Measurements from ENCODE around the gene CD34. TPM values are rescaled to one million over a fixed set of nuclear protein-coding genes. Genes with fewer than 3 reads are reported as not detected.

Gene CD34
- total RNA-seq, 1 experiment from 2014 or later, result not detected

DNA sequence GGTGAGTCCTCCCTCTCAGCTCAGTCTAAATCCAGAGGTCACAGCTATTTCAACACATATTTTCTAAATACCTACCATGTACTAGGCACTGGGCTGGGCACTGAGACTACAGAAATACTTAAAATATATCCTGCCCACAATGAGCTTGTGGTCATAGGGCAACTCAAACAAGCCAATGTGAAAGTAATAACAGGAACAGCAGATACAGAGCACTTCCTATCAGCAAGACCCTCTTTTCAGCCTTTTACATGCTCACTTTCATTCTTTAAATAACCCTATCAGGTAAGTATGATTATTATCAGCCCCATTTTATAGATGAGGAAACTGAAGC is 71.9 kb downstream of the CD34 start:
- H4K20me1 ChIP-seq (ENCODE audit: low read length), result no peaks in the 10 kb centered on the region; the same call in 1 of the 2 replicates
- no peaks in the 10 kb centered on the region for H3F3A ChIP-seq (ENCODE audit: low read length, unreplicated experiment)
- H3K36me3 ChIP-seq (ENCODE audit: low read depth, low read length), result peaks cover 9% of the 10 kb centered on the region
- TF ChIP-seq EZH2 (IDR thresholded peaks at IDR 0.05; ENCODE audit: low read length, unreplicated experiment) (no peak), EZH2phosphoT487 (IDR thresholded peaks at IDR 0.05; ENCODE audit: borderline replicate concordance, low read length) (no peak)
- TF ChIP-seq, protein P1, sequence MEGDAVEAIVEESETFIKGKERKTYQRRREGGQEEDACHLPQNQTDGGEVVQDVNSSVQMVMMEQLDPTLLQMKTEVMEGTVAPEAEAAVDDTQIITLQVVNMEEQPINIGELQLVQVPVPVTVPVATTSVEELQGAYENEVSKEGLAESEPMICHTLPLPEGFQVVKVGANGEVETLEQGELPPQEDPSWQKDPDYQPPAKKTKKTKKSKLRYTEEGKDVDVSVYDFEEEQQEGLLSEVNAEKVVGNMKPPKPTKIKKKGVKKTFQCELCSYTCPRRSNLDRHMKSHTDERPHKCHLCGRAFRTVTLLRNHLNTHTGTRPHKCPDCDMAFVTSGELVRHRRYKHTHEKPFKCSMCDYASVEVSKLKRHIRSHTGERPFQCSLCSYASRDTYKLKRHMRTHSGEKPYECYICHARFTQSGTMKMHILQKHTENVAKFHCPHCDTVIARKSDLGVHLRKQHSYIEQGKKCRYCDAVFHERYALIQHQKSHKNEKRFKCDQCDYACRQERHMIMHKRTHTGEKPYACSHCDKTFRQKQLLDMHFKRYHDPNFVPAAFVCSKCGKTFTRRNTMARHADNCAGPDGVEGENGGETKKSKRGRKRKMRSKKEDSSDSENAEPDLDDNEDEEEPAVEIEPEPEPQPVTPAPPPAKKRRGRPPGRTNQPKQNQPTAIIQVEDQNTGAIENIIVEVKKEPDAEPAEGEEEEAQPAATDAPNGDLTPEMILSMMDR (conservative IDR thresholded peaks at IDR 0.05; ENCODE audit: low read depth, low read length), result no peak
- no peak overlapping the region for H2AFZ ChIP-seq (ENCODE audit: low read length)
- no peak overlapping the region for H3K4me2 ChIP-seq (ENCODE audit: low read length)
- ChIA-PET POLR2A (ENCODE audit: unreplicated experiment) (no interaction called here), CTCF (no interaction called here)
- no TSS peak for BruUV-seq (replicated peaks)
- no peak overlapping the region for H3K9ac ChIP-seq (ENCODE audit: low read length)
- H3K4me1 ChIP-seq (ENCODE audit: insufficient read depth, low read length), result no peaks in the 10 kb centered on the region
- H3K4me3 ChIP-seq (ENCODE audit: low read length), result no peak overlapping the region
- DNase-seq, result no peak
- ATAC-seq, result no peak
- peaks cover 72% of the 10 kb centered on the region for H3K79me2 ChIP-seq (ENCODE audit: low read length)
- no peaks in the 10 kb centered on the region for H3K9me3 ChIP-seq (ENCODE audit: low read length)
- no peaks in the 10 kb centered on the region for H3K27me3 ChIP-seq (ENCODE audit: low read length)
- intact Hi-C loops (cut with micrococcal nuclease), result no loop called here
- no peak overlapping the region for H3K27ac ChIP-seq (ENCODE audit: low read length)
- H3K9me2 ChIP-seq (replicated peaks; ENCODE audit: low read length), result no peaks in the 10 kb centered on the region

DNA sequence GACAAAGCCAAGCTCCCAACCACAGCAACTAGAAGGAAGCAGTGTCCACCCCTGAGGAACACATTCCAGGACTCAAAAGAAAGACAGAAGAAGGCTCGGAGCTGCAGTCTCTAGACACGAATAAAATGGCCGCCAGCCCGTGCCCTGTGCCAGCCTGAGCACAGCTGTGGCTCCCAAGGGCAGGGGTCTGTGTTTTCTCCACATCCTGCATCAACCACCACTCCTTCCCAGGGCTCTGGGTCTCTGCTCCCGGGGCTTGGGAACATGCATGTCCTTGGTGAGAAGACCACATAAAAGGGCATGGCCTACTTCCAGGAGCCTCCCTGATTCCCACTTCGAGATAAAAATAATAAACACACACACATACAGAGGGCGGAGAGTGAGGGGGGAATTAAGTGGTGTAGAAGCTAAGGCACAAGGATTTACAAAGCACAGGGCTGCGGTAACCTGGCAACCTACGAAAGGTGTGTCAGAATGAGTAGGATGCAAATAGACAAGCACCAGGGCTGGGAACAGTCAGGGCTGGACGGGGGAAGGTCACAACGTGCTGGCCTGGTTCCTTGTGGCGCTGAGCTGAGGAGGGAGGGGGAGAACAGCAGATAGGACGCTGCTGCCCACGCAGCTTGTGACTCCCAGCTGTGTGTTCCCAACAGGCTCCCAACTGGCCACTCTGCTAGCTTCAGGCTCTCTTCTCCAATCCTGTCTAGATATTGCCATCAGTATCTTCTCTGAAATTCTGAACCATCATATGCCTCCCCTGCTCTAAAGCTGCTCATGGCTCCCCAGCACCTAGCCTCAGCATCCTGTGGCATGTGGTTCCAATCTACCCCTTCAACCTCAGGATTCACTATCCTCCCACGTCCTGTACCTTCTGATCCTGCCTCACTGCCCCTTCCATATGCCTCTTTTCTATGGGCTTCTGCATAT is 72.5 kb downstream of the CD34 start:
- ATAC-seq, result peak; percentile 37; the same call in 1 of the 2 replicates
- H2AFZ ChIP-seq (ENCODE audit: low read length), result no peak overlapping the region
- no peaks in the 10 kb centered on the region for H3K27me3 ChIP-seq (ENCODE audit: low read length)
- H3K9me2 ChIP-seq (replicated peaks; ENCODE audit: low read length), result no peaks in the 10 kb centered on the region
- intact Hi-C loops (cut with micrococcal nuclease), result no loop called here
- peaks cover 9% of the 10 kb centered on the region for H3K36me3 ChIP-seq (ENCODE audit: low read depth, low read length)
- H3K4me1 ChIP-seq (ENCODE audit: insufficient read depth, low read length), result no peaks in the 10 kb centered on the region
- peaks cover 69% of the 10 kb centered on the region for H3K79me2 ChIP-seq (ENCODE audit: low read length)
- no peak overlapping the region for H3K27ac ChIP-seq (ENCODE audit: low read length)
- H3K4me2 ChIP-seq (ENCODE audit: low read length), result no peak overlapping the region
- H4K20me1 ChIP-seq (ENCODE audit: low read length), result no peaks in the 10 kb centered on the region; the same call in 1 of the 2 replicates
- BruUV-seq (replicated peaks), result no TSS peak
- ChIA-PET POLR2A (ENCODE audit: unreplicated experiment) (no interaction called here), CTCF (no interaction called here)
- no peak overlapping the region for H3K4me3 ChIP-seq (ENCODE audit: low read length)
- no peak overlapping the region for H3K9ac ChIP-seq (ENCODE audit: low read length)
- no peak for DNase-seq
- H3F3A ChIP-seq (ENCODE audit: low read length, unreplicated experiment), result no peaks in the 10 kb centered on the region
- H3K9me3 ChIP-seq (ENCODE audit: low read length), result no peaks in the 10 kb centered on the region
- TF ChIP-seq EZH2phosphoT487 (IDR thresholded peaks at IDR 0.05; ENCODE audit: borderline replicate concordance, low read length) (no peak), EZH2 (IDR thresholded peaks at IDR 0.05; ENCODE audit: low read length, unreplicated experiment) (no peak)
- TF ChIP-seq, protein P1 (conservative IDR thresholded peaks at IDR 0.05; ENCODE audit: low read depth, low read length), result no peak

DNA sequence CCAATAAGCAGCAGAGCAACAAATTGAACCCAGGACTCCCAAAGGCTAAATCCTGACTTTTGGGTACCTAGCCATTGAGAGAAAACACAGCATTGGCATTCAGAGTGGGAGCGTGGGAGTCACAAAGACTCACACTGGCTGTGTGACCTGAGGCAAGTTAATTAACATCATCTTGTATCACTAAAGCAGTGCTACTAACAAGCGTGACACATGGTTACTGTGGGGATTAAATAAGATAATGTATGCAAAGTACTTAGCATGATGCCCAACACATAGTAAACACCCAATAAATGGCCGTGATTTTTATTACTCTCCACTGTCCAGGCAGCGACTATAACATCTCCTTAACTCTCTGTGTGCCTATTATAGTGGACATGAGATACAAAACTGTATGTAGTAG is 73.3 kb downstream of the CD34 start:
- Histone ChIP-seq H3K4me1 (ENCODE audit: insufficient read depth, low read length) (no peaks in the 10 kb centered on the region), H3K4me3 (ENCODE audit: low read length) (no peak overlapping the region), H4K20me1 (ENCODE audit: low read length) (no peaks in the 10 kb centered on the region; the same call in 1 of the 2 replicates), H3K9ac (ENCODE audit: low read length) (no peak overlapping the region), H3K36me3 (ENCODE audit: low read depth, low read length) (peaks cover 9% of the 10 kb centered on the region), H3K79me2 (ENCODE audit: low read length) (peaks cover 67% of the 10 kb centered on the region), H3K9me2 (replicated peaks; ENCODE audit: low read length) (no peaks in the 10 kb centered on the region), H3K9me3 (ENCODE audit: low read length) (no peaks in the 10 kb centered on the region), H3K27ac (ENCODE audit: low read length) (no peak overlapping the region), H3F3A (ENCODE audit: low read length, unreplicated experiment) (no peaks in the 10 kb centered on the region), H3K27me3 (ENCODE audit: low read length) (no peaks in the 10 kb centered on the region), H3K4me2 (ENCODE audit: low read length) (no peak overlapping the region), H2AFZ (ENCODE audit: low read length) (no peak overlapping the region)
- BruUV-seq (replicated peaks), result no TSS peak
- POLR2A ChIA-PET (ENCODE audit: unreplicated experiment), result no interaction called here
- ATAC-seq (no peak), DNase-seq (no peak)
- TF ChIP-seq EZH2phosphoT487 (IDR thresholded peaks at IDR 0.05; ENCODE audit: borderline replicate concordance, low read length) (no peak), EZH2 (IDR thresholded peaks at IDR 0.05; ENCODE audit: low read length, unreplicated experiment) (no peak)
- TF ChIP-seq, protein P1 (conservative IDR thresholded peaks at IDR 0.05; ENCODE audit: low read depth, low read length), result no peak
- CTCF ChIA-PET, result no interaction called here
- intact Hi-C loops (cut with micrococcal nuclease), result no loop called here
